EL (cell line): ENCODE data around the gene CTNNBL1.

ENCODE experiments used
- DNase-seq: peaks from one replicate; pipeline ENCODE4 v3.0.0-alpha.2; 2016

Gene CTNNBL1

GRCh38 chr20:37905671-37906613, 212.1 kb downstream of the CTNNBL1 start:
- DNase-seq, result no peak

DNA sequence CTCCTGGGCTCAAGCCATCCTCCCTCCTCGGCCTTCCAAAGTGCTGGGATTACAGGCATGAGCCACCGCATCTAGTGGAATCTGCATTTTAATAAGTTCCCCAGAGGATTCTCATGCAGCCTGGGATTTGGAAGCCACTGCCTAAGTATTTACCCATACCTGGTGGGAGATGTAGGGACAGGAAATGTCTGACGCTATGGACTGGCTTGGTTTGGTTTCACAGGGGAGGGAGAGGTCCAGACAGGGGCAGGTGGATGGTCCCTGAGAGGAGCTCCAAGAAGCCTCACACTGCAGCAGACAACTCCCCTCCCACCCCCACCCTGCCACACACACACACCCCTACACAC, 213.5 kb downstream of the CTNNBL1 start:
- DNase-seq, result no peak

DNA sequence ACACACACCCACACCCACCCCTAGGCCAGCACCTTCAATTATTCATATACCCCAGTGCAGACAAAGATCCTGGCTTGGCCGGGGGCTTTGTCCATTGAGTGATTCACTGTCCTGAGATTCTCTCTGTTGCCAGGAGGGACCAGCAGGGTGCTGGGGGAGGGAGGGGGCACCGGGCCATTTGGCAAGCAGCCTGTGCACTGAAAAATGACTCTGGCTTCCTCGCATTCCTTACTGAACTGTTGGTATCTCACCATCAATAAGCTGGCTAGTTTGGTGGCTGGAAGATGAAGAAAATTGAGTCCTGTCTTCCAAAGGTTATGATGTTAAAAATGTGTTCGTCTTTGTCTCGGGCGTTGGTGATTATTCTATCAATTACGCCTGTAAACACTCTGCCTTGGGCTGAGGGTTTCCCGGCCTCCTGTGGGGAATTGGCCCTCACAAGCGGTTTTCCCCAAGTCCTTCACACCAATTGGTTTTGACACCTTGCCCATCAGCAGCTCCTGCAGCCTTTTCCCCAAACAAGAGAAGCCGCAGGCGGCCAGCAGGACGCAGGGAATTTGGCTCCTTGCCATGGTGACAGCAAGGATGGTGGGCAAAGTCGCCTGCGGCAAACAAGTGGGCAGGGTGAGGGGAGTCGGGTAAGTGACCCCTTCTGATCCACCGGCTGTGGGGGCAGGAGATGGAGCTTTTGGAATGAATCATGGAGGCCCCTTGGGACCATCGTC, 214.0 kb downstream of the CTNNBL1 start:
- DNase-seq, result peak; percentile 90

DNA sequence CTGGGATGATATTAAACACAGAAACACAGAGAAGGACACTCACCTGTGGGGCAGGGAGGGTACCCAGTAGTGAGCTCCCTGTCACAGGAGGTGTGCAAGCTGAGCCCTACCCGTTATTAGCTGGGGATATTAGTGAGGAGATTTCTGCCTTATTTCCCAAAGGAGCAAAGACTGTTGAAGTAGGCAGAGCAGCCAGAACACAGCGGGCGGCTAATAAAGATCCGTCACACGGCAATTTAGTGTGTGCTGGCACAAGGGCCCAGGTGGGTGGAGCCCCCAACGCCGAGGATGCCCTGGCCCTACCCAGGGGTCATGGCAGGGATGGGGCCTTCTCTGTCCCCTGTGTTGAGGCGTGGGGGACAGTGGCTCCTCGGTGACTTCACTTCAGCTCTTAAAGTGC, 217.4 kb downstream of the CTNNBL1 start:
- DNase-seq, result no peak

- DNase-seq, result peak; percentile 68
Measured at GRCh38 chr20:37911838-37912281, 218.0 kb downstream of the CTNNBL1 start.

- no peak for DNase-seq
Measured at GRCh38 chr20:37912874-37913273, 219.0 kb downstream of the CTNNBL1 start.

DNA sequence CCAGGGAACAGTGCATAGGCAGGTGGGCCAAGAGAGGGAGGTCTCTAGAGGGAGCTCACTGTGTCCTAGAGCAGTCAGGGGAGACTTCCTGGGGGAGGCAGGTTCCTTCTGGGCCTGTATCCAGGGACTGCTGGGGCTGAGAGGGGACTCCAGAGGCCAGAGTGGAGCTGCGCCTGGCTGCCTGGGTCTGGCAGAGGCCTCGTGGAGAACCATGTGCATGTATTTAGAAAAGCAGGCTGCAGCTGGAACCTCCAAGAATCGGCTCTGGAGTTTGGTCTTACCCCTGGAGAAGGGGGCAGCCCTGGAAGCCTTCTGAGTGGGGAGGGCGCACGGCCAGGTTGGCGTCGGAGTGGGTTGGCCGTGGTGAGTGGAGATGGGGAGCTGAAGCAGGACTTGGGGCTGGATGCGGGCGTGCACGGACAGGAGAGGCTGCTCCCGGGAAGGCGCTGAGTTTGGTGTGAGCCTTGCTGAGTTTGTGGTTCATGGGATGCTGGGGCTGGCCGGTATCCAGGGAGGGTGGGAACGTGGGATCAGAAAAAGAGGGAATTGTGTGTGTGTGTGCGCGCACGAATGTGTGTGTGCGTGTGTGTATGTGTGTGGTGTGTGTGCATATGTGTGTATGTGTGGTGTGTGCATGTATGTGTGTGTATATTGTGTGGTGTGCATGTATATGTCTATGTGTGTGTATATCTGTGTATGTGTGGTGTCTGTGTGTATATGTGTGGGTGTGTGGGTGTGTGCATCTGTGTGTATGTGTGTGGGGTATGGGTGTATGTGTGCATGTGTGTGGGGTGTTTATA, 219.9 kb downstream of the CTNNBL1 start:
- no peak for DNase-seq

- DNase-seq, result no peak
Measured at GRCh38 chr20:37914367-37914671, 220.5 kb downstream of the CTNNBL1 start.

- DNase-seq, result no peak
Measured at GRCh38 chr20:37914672-37915433, 221.0 kb downstream of the CTNNBL1 start.

DNA sequence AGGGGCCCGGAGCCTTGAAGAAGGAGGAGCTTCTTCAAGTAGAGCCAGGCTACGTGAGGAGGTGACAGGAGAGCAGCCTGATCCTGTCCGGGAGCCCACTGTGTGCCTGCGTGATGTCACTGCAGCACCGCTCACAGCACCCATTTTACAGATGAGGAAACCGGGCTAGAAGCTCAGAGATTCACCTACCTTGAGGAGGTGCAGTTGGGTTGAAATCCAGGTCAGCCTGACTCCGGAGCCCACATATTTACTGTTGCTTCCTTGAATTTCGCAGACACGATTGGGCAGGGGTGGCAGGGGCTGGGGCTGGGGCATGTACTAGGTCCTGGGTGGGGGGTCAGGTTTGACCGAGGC, 221.6 kb downstream of the CTNNBL1 start:
- no peak for DNase-seq

- DNase-seq, result no peak
Measured at GRCh38 chr20:37915800-37916570, 222.2 kb downstream of the CTNNBL1 start.

- no peak for DNase-seq
Measured at GRCh38 chr20:37917461-37917860, 223.6 kb downstream of the CTNNBL1 start.

DNA sequence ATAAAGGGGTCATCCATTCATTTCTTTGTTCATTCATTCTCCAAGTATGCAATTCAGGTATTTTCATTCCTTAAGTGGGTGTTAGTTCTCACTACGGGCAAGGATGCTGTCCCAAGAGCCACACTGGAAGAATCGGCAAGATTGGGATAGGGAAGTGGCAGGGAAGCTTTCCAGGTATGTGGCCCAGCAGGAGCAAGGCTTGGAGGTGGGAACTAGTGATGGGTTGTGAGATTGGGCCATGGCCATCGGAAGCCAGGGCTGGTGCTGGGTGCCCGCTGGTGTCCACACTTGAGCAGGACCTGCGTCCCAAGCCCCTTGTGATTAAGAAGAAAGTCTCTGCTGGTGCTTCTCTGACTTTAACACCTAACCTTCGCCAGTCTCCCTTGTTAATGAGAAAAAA, 224.2 kb downstream of the CTNNBL1 start:
- no peak for DNase-seq

- no peak for DNase-seq
Measured at GRCh38 chr20:37919389-37920040, 225.7 kb downstream of the CTNNBL1 start.

GRCh38 chr20:37920270-37920669, 226.4 kb downstream of the CTNNBL1 start:
- DNase-seq, result no peak

DNA sequence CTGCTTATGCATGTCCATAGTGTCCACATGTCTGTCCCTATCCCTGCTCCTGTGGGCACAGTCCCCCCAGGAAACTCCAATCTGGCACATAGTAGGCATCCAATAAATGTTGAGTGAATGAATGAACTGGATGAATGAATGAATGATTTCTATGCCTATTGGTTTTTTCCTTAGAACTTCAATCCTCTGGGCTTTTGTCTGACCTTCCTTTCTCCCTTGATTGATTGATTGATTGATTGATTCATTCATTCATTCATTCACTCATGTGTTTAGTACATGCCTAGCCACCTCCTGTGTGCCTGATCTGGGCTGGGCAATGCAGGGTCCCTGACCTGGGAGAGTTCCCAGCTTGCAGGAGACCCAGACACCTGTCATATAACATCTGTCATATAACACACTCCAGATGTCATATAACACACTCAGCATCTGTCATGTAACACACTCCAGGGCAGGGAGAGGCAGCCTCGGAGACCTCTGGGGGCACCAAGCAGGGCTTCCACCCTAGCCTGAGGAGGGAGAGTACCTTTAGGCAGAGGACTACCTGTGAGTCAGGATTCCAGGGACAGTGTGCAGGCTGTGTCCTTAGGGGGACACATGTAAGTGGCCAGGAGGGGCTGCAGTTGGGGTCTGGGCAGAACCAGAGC, 227.0 kb downstream of the CTNNBL1 start:
- no peak for DNase-seq

GRCh38 chr20:37921341-37921929, 227.6 kb downstream of the CTNNBL1 start:
- DNase-seq, result no peak
